H1 (cell line): ENCODE data around the gene TMEM131L. TPM values are rescaled to one million over a fixed set of nuclear protein-coding genes. Genes with fewer than 3 reads are reported as not detected.

Source experiments
- CTCF ChIA-PET: fragments of 300-600 bp; sonication (Branson Sonifier 250); formaldehyde crosslinking; loops from one replicate; lab custom pipeline; 2021; ENCODE audit not compliant: partially characterized antibody; lab: Charles Lee
- POLR2A ChIA-PET: fragments of 300-600 bp; sonication (Branson Sonifier 250); formaldehyde crosslinking; loops from one replicate; lab custom pipeline; 2021; ENCODE audit warnings: inconsistent platforms; ENCODE audit not compliant: partially characterized antibody; lab: Charles Lee
- DNase-seq, 2 experiments: peaks; one replicate each; pipeline versions ENCODE4 v3.0.0 to v3.0.0-alpha.2; 2010 to 2022; ENCODE audit warnings: low spot score in 2 of 2, low read depth in 1 of 2, mixed read lengths in 1 of 2
- FAIRE-seq: peaks from 2 replicates; lab custom pipeline; 2011; peaks lifted over from hg19 to GRCh38; lab: Jason Lieb, UNC
- H2AFZ ChIP-seq: 2 replicates; pipeline ENCODE4 v1.8.1; 2012; ENCODE audit warnings: low read length, inconsistent platforms
- H2AK5ac ChIP-seq: 2 replicates; pipeline ENCODE4 v1.6.1; 2013; ENCODE audit warnings: low read depth, low read length
- H2BK120ac ChIP-seq: replicated peaks from 2 replicates; pipeline ENCODE3; 2013; ENCODE audit warnings: low read depth, low read length, inconsistent platforms
- H2BK12ac ChIP-seq: 2 replicates; pipeline ENCODE4 v1.6.1; 2013; ENCODE audit warnings: low read depth, low read length
- H2BK15ac ChIP-seq: 2 replicates; pipeline ENCODE4 v1.6.1; 2013; ENCODE audit warnings: low read length
- H2BK20ac ChIP-seq: 2 replicates; pipeline ENCODE4 v1.6.1; 2013; ENCODE audit warnings: low read length
- H2BK5ac ChIP-seq: 2 replicates; pipeline ENCODE4 v1.6.1; 2013; ENCODE audit warnings: low read depth, low read length
- H3K14ac ChIP-seq: 2 replicates; pipeline ENCODE4 v1.6.1; 2013; ENCODE audit warnings: inconsistent platforms; ENCODE audit not compliant: insufficient read length
- H3K18ac ChIP-seq: 2 replicates; pipeline ENCODE4 v1.6.1; 2013; ENCODE audit warnings: low read length; ENCODE audit errors: extremely low read depth
- H3K23ac ChIP-seq: 2 replicates; pipeline ENCODE4 v1.6.1; 2013; ENCODE audit warnings: inconsistent platforms; ENCODE audit not compliant: insufficient read length
- H3K23me2 ChIP-seq: 2 replicates; pipeline ENCODE4 v1.6.1; 2013; ENCODE audit warnings: low read depth, low read length
- H3K27ac ChIP-seq: 2 replicates; pipeline ENCODE4 v1.6.1; 2011; ENCODE audit warnings: low read depth, low read length, inconsistent platforms
- H3K27me3 ChIP-seq, 4 experiments: replicated peaks in 1 of 4; 1 replicate in 1 of 4; 2 replicates in 3 of 4; pipeline versions ENCODE4 v1.6.1 to v1.8.1; 2011 to 2013; ENCODE audit warnings: low read length in 3 of 4, mild to moderate bottlenecking in 3 of 4, inconsistent platforms in 2 of 4, mixed read lengths in 2 of 4, moderate library complexity in 1 of 4; ENCODE audit not compliant: control insufficient read depth in 3 of 4, insufficient read depth in 3 of 4; ENCODE audit errors: extremely low read depth in 1 of 4
- H3K36me3 ChIP-seq, 4 experiments: 2 replicates each; pipeline versions ENCODE4 v1.6.1 to v1.8.1; 2011 to 2013; ENCODE audit warnings: mild to moderate bottlenecking in 4 of 4, low read length in 3 of 4, moderate library complexity in 2 of 4, control low read depth in 1 of 4, inconsistent platforms in 1 of 4; ENCODE audit not compliant: insufficient read depth in 4 of 4, control insufficient read depth in 2 of 4
- H3K4ac ChIP-seq: replicated peaks from 2 replicates; pipeline ENCODE3; 2013; ENCODE audit warnings: low read length, low read depth, mixed read lengths, inconsistent platforms; ENCODE audit not compliant: insufficient read length
- H3K4me1 ChIP-seq, 4 experiments: replicated peaks in 1 of 4; 1 replicate in 1 of 4; 2 replicates in 3 of 4; pipeline versions ENCODE4 v1.6.1 to v1.8.1; 2011 to 2013; ENCODE audit warnings: low read length in 3 of 4, inconsistent platforms in 2 of 4, mixed read lengths in 1 of 4; ENCODE audit not compliant: insufficient read depth in 4 of 4, control insufficient read depth in 3 of 4
- H3K4me2 ChIP-seq, 2 experiments: 2 replicates each; pipeline versions ENCODE4 v1.6.1 to v1.8.1; 2011 to 2013; ENCODE audit warnings: low read depth in 2 of 2, low read length in 2 of 2, control low read depth in 1 of 2, inconsistent platforms in 1 of 2, mild to moderate bottlenecking in 1 of 2; ENCODE audit not compliant: insufficient read depth in 1 of 2
- H3K4me3 ChIP-seq, 4 experiments: fragments of 200-600, 300-600 bp in 1 of 4; sonication (generic), shearing (Covaris generic), sonication (Bioruptor Twin) in 1 of 4; 2 replicates each; pipeline versions ENCODE4 v1.5.1 to v1.8.1; 2011 to 2016; ENCODE audit warnings: low read length in 4 of 4, low read depth in 3 of 4, control low read depth in 2 of 4, inconsistent platforms in 2 of 4, mild to moderate bottlenecking in 2 of 4, mixed read lengths in 1 of 4, moderate library complexity in 1 of 4; ENCODE audit not compliant: insufficient read depth in 2 of 4; ENCODE audit errors: extremely low read depth in 1 of 4
- H3K56ac ChIP-seq: replicated peaks from 2 replicates; pipeline ENCODE3; 2013; ENCODE audit warnings: low read depth, mild to moderate bottlenecking, mixed read lengths, low read length, inconsistent platforms; ENCODE audit not compliant: insufficient read length
- H3K79me1 ChIP-seq: 2 replicates; pipeline ENCODE4 v1.6.1; 2013; ENCODE audit warnings: low read depth, low read length, control low read depth
- H3K79me2 ChIP-seq, 2 experiments: 2 replicates each; pipeline versions ENCODE4 v1.6.1 to v1.8.1; 2012 to 2013; ENCODE audit warnings: low read length in 2 of 2, mild to moderate bottlenecking in 2 of 2, inconsistent platforms in 1 of 2; ENCODE audit not compliant: insufficient read depth in 2 of 2, control insufficient read depth in 1 of 2
- H3K9ac ChIP-seq, 4 experiments: replicated peaks in 1 of 4; 1 replicate in 1 of 4; 2 replicates in 3 of 4; pipeline versions ENCODE4 v1.6.1 to v1.8.1; 2011 to 2013; ENCODE audit warnings: low read depth in 3 of 4, low read length in 3 of 4, control low read depth in 2 of 4, mild to moderate bottlenecking in 2 of 4, moderate library complexity in 2 of 4, inconsistent platforms in 1 of 4; ENCODE audit errors: extremely low read depth in 1 of 4
- H3K9me3 ChIP-seq, 2 experiments: 2 replicates each; pipeline versions ENCODE4 v1.6.1 to v1.8.1; 2012 to 2013; ENCODE audit warnings: mild to moderate bottlenecking in 2 of 2, moderate library complexity in 2 of 2, control low read depth in 1 of 2, inconsistent platforms in 1 of 2, low read depth in 1 of 2, low read length in 1 of 2, mixed read lengths in 1 of 2; ENCODE audit not compliant: insufficient read depth in 2 of 2
- H4K20me1 ChIP-seq, 2 experiments: replicated peaks in 1 of 2; 2 replicates each; pipeline versions ENCODE3 to v1.8.1; 2011 to 2013; ENCODE audit warnings: inconsistent platforms in 2 of 2, low read length in 2 of 2, mild to moderate bottlenecking in 1 of 2; ENCODE audit not compliant: insufficient read depth in 2 of 2, control insufficient read depth in 1 of 2
- H4K5ac ChIP-seq: 2 replicates; pipeline ENCODE4 v1.6.1; 2013; ENCODE audit warnings: low read length, low read depth, mixed read lengths, inconsistent platforms; ENCODE audit not compliant: insufficient read length
- H4K8ac ChIP-seq: 2 replicates; pipeline ENCODE4 v1.8.0; 2013; ENCODE audit warnings: mild to moderate bottlenecking, moderate library complexity, low read length, inconsistent platforms; ENCODE audit not compliant: insufficient read depth; ENCODE audit errors: extremely low read depth
- H4K91ac ChIP-seq: replicated peaks from 2 replicates; pipeline ENCODE3; 2013; ENCODE audit warnings: low read length, mixed read lengths, inconsistent platforms; ENCODE audit not compliant: insufficient read length
- BACH1 ChIP-seq: IDR thresholded peaks from 2 replicates; pipeline ENCODE4 v1.6.1; 2012; ENCODE audit warnings: low read length, improper control_type of control experiment
- CBX5 ChIP-seq: fragments of 300-800, 300-1000 bp; sonication (generic); IDR thresholded peaks from 2 replicates; pipeline ENCODE4 v1.7.1; 2016; ENCODE audit warnings: antibody characterized with exemption, low read length, low read depth
- CBX8 ChIP-seq: fragments of 300-800, 300-1000 bp; sonication (generic); IDR thresholded peaks from 2 replicates; pipeline ENCODE4 v1.7.1; 2016; ENCODE audit warnings: low read depth, low read length, borderline replicate concordance
- CHD1 ChIP-seq: IDR thresholded peaks from 2 replicates; pipeline ENCODE4 v1.6.1; 2012; ENCODE audit warnings: low read depth, low read length, improper control_type of control experiment
- GABPA ChIP-seq: IDR thresholded peaks from 2 replicates; pipeline ENCODE4 v1.6.1; 2011; ENCODE audit warnings: mild to moderate bottlenecking, low read length, moderate library complexity, borderline replicate concordance; ENCODE audit not compliant: insufficient read depth
- HDAC6 ChIP-seq: IDR thresholded peaks from one replicate; pipeline ENCODE4 v1.7.1; 2012; ENCODE audit warnings: low read depth, mild to moderate bottlenecking, inconsistent platforms, low read length, moderate library complexity
- JUND ChIP-seq: IDR thresholded peaks from 2 replicates; pipeline ENCODE4 v1.6.1; 2011; ENCODE audit warnings: mild to moderate bottlenecking, improper control_type of control experiment, low read length
- PHF8 ChIP-seq: fragments of 200-600 bp; sonication (generic); conservative IDR thresholded peaks from 2 replicates; pipeline ENCODE4 v1.7.1; 2012; ENCODE audit warnings: low read depth, mild to moderate bottlenecking, inconsistent platforms, low read length, moderate library complexity
- RNF2 ChIP-seq: fragments of 200-900, 300-1000 bp; sonication (generic); IDR thresholded peaks from 2 replicates; pipeline ENCODE4 v1.7.1; 2016; ENCODE audit warnings: borderline replicate concordance, low read depth, mild to moderate bottlenecking, antibody characterized with exemption, low read length; ENCODE audit not compliant: poor library complexity, severe bottlenecking; ENCODE audit errors: missing control alignments
- SIX5 ChIP-seq: IDR thresholded peaks from 2 replicates; pipeline ENCODE4 v1.6.1; 2011; ENCODE audit warnings: mild to moderate bottlenecking, low read depth, low read length
- SUZ12 ChIP-seq: fragments of 200-600 bp; sonication (generic); IDR thresholded peaks from 2 replicates; pipeline ENCODE4 v1.6.1; 2012; ENCODE audit warnings: mild to moderate bottlenecking, inconsistent platforms, low read length, moderate library complexity, mixed read lengths
- TCF12 ChIP-seq: IDR thresholded peaks from 2 replicates; pipeline ENCODE4 v1.6.1; 2011; ENCODE audit warnings: low read depth, mild to moderate bottlenecking, low read length
- polyA plus RNA-seq, 7 experiments: library from polyadenylated mRNA; depleted of rRNA in 3 of 7; stranded (reverse) in 5 of 7; unstranded in 2 of 7; fragments of >200 nt in 5 of 7; fragments of 200-250 nt in 2 of 7; gene quantifications; 1 replicate in 5 of 7; 2 replicates in 1 of 7; 4 replicates in 1 of 7; pipeline versions ENCODE4 v1.2.1 to v1.2.3, GENCODE V29; 2011 to 2013; ENCODE audit warnings: missing spikeins in 2 of 7, mixed read lengths in 2 of 7
- total RNA-seq: library from RNA; stranded (reverse); fragmentation: NEBNext Ultra II Directional; extraction: Animal tissue kit (Norgen Biotek cat#: 25700); gene quantifications from 2 replicates; pipeline ENCODE4 v1.2.1, GENCODE V29; 2021
- TF ChIP-seq, protein P1 (sequence below): IDR thresholded peaks from 2 replicates; pipeline ENCODE4 v1.6.1; 2012; ENCODE audit warnings: low read length, inconsistent platforms

Gene TMEM131L
- total and polyA plus RNA-seq, 2 of the 8 experiments (the other 6 are each of a cell fraction or from before 2014, with no cell fraction given): 14.3 to 26.1 TPM

- H3K4me2 ChIP-seq: no peak overlapping the region
- no peak overlapping the region for H2BK5ac ChIP-seq
- no peaks in the 10 kb centered on the region; the same call in 1 of the 2 replicates for H3K79me1 ChIP-seq
- H2BK120ac ChIP-seq: no peak overlapping the region
- ChIA-PET POLR2A (no interaction called here), CTCF (interaction anchor here (1.8 to 8.3 kb wide), 2 partner anchors 9 to 18 kb away, joined by 7 to 142 read pairs; no protein-coding TSS in a partner anchor)
- peaks cover 8 to 49% (median 34%) of the 10 kb centered on the region in 4 experiments; a peak in 7 of 8 replicates for H3K36me3 ChIP-seq
- H3K4ac ChIP-seq: no peak overlapping the region
- no peaks in the 10 kb centered on the region for H3K23me2 ChIP-seq
- H2AFZ ChIP-seq: no peak overlapping the region
- H3K56ac ChIP-seq: no peak overlapping the region
- H3K79me2 ChIP-seq: no peaks in the 10 kb centered on the region
- H4K20me1 ChIP-seq: no peaks in the 10 kb centered on the region
- H2AK5ac ChIP-seq: no peak overlapping the region
- FAIRE-seq (no peak), DNase-seq (no peak)
- H3K9ac ChIP-seq: no peak overlapping the region
- H2BK15ac ChIP-seq: no peak overlapping the region
- no peak overlapping the region for H3K4me3 ChIP-seq
- H3K27me3 ChIP-seq: no peaks in the 10 kb centered on the region
- no peak overlapping the region for H4K8ac ChIP-seq
- H3K4me1 ChIP-seq: no peaks in the 10 kb centered on the region
- no peak overlapping the region for H3K27ac ChIP-seq
- no peak overlapping the region for H4K91ac ChIP-seq
- H3K9me3 ChIP-seq: peaks cover 5 to 12% of the 10 kb centered on the region in 2 experiments; a peak in 2 of 4 replicates
- no peak overlapping the region for H2BK20ac ChIP-seq
- no peak overlapping the region for H3K23ac ChIP-seq
- no peak overlapping the region for H4K5ac ChIP-seq
- no peak overlapping the region for H3K14ac ChIP-seq
- no peak overlapping the region for H3K18ac ChIP-seq
- H2BK12ac ChIP-seq: no peak overlapping the region
- TF ChIP-seq HDAC6 (no peak), SUZ12 (no peak), GABPA (no peak), JUND (no peak), CBX5 (no peak), BACH1 (no peak), TCF12 (no peak), CBX8 (no peak), RNF2 (no peak), PHF8 (no peak), CHD1 (no peak), SIX5 (no peak)
- TF ChIP-seq, protein P1, sequence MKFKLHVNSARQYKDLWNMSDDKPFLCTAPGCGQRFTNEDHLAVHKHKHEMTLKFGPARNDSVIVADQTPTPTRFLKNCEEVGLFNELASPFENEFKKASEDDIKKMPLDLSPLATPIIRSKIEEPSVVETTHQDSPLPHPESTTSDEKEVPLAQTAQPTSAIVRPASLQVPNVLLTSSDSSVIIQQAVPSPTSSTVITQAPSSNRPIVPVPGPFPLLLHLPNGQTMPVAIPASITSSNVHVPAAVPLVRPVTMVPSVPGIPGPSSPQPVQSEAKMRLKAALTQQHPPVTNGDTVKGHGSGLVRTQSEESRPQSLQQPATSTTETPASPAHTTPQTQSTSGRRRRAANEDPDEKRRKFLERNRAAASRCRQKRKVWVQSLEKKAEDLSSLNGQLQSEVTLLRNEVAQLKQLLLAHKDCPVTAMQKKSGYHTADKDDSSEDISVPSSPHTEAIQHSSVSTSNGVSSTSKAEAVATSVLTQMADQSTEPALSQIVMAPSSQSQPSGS: no peak
Measured at GRCh38 chr4:153629776-153630175, 163.6 kb downstream of the TMEM131L start.
